ENCODE measurements around the gene SFXN5.
A peak's percentile ranks its signal among the peaks of the same experiment; 100 is the strongest.
"Not testable (repeated sequence)": the region's sequence is repeated elsewhere in the genome, so short reads cannot be mapped to it uniquely, and the experiment has no call there.

The SFXN5 gene

GRCh38 chr2:73078457-73079411 is 7.2 kb upstream of the SFXN5 start:
- no peak for DNase-seq (ENCODE audit: low read depth)

DNA sequence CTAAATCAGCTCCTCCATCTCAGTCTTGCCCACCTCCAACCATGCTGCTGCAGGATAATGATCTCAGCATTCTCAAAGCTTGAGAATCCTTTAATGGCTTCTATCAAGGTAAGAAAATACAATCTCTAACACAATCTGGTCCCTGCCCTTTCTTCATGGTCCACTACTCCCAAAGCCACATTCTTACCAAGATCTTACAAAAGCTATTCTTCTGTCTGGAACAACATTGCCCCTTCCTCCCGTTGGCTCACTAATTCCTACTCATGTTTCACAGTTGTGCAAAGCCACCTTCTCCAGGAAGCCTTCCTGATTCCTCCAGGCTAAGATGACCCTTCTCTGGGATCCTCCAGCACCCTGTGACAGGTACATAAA is 5.9 kb upstream of the SFXN5 start:
- no peak for DNase-seq (ENCODE audit: low read depth)

DNA sequence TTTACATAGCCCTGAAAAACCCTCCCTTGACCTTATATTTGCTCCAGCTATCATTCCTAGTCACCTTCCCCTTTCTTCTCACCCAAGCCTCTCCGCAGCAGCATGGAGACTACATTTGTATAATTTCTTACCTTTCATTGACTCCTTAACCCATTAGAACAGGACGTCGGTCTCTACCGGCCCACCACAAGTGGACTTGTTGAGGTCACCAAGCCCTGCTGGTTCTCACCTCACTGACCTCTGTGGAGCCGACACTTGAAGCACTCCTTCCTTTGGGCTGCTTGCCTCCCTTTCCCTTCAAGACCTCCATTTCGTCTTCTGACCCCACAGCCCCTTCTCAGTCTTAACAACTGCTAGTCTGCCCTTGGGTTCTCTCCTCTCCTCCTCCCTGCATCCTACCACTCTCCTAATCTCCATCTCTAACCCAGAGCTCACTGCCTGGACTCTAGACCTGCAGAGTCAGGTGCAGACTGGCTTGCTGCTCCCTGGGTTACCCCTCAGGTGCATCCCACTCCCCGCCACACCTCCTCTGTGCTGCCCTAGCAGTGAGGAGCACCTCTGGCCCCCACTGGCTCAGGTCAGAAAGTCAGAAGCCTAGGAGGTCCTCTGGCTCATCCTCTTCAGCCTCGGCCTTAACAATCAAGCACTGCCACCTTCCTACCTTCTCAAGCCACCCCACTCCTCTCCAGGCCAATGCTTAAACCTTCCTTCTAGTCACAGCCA is 5.3 kb upstream of the SFXN5 start:
- DNase-seq (ENCODE audit: low read depth): no peak

DNA sequence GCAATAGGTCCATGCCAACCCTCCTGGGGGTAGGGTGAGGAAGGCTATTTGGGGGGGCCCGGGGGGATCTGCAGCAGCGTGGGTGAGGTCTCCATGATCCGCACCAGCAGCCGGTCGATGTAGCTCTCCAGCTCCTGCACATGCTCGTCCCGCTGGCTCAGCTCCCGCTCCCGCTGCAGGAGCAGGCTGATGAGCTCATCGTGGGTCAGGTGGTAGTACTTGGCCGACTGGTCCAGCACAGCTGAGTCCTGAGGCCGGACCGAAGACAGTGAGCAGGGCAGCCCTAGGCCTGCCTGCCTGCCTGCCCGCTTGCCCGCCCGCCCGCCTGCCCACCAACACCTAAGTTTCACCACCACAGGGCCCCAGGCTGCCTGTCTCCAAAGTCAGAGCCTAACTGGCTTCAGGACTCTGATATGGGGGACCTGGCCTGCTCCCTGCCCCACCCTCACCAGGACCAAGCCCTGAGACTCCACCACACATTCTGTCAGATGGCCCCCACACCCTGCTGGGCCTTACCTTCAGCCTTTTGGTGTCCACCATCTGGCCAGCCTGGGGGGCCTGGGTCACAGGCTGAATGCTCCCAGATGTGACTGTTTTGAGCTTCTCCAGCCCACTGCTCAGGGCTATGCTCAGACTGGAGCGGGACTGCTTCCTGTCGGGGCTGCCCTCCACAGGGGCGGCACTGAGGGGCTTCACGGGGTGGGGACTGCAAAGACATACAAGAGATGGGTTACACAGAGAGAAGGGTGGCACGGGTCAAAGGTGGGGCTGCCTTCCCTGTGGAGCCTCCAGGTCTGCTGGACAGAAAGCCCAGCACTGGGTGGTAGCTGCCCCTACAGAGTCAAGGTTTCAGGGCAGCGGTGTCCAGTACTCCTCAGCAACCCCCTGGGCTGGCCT is 4.2 kb upstream of the SFXN5 start:
- DNase-seq (ENCODE audit: low read depth): peak; percentile 42

GRCh38 chr2:73074110-73075069 is 2.9 kb upstream of the SFXN5 start:
- no peak for DNase-seq (ENCODE audit: low read depth)

DNA sequence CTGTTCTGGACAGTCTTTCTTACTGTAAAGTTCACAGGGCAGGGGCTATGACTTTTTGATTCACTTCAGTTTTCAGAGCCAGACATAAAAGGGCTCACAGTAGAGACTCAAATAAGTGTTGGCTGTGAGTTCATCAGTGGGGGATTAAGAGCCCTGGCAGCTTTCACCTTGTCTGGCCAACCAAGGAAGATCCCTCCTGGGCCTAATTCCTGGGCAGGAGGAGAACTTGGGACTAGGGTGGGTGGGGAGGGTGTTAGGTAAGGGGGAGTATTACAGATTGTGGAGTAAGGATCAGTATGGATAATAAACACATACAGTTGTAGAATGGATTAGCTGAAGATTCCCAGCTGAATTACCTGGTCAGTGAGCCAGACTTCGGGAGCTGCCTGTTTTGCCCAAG is 904 bp upstream of the SFXN5 start:
- no peak for DNase-seq (ENCODE audit: low read depth)

GRCh38 chr2:73072129-73072395 is 550 bp upstream of the SFXN5 start:
- peak; percentile 46 for DNase-seq (ENCODE audit: low read depth)

DNA sequence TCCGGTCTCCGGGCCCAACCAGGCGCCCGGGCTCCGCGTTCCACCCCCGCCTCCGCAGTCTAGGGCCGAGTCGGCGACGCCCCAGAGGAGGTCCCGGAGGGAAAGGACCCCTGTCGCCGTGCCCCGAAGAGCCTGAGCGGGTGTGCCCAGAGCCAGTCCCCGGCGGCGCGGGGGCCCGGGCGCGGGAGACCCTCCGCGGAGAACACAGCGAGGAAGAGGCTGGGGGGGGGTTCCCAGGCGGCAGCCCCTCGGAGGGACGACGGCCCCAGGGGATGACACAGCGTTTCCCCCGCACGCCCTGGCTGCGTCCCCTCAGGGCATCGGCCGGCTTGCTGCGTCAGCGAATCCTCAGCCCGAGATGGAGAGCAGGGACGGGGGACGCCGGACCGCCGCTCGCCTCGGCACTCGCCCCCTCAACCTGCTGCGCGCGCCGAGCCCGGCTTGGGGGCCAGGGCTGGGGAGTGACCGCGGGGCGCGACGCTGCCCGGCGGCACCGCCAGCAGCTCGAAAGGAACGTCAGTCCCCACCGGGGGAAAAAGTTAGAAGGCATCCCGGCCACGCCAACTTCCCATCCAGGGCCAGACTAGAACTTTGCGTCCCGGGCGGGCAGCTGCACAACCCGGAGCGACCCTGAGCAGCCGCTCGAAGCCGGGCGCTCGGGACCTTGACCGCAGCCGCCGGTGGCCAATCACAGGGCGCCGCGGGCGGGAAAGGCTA is 711 bp downstream of the SFXN5 start:
- DNase-seq (ENCODE audit: low read depth): peak; percentile 15

GRCh38 chr2:73069855-73070642 is 1.5 kb downstream of the SFXN5 start:
- DNase-seq (ENCODE audit: low read depth): peak; percentile 54

DNA sequence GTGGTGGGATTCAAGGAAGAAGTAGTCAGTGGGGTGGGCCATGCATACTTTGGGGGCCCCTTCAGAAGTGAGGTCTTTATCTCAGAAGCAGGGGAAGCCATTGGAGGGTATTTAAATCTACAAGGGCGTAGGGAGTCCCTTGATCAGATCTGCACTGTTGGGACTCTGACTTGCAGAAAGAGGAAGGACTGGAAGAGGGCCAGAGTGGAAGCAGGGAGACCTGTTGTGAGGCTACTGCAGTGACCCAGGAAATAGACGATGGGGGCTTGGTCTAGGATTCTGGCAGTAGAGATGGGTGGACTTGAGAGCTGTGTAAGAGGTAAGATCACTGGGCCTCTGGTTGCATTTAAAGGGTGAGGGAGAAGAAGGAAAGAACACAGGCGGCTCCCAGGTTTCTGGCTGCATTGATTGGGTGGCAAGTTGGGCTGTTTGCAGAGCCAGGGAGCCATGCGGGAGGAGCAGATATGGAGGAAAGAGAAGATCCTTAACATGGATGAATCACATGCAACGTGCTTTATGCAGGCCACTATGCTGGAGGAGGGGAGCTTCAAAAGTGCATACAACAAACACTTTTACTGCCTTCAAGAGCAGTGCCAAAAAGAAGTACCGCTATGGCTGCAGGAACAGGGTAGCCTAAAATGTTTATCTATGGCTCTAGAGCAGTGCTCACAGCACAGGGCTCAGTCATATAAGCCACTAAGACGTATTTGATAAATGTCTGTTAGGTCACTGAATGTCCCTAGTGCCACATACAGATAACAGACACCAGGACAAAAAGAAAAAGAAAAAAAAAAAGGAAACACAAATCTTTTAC is 2.3 kb downstream of the SFXN5 start:
- peak; percentile 29 for DNase-seq (ENCODE audit: low read depth)

DNA sequence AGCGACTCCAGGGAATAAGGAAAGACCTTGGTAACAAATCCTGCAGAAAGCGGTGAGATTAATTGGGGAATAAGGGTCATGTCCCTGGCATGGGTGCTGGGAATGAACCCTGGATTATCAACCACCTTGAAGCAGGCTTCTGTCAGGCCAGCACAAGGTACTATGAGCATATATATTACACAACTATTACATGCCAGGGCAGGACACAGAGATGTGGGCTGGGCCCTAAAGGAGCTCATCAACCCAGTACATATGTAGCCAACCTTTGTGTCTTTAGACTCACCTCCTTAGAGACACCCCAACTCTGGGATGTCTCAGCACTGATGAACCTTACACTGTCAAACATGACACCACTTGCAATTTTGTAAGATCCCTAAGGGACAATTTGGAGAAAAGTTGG is 3.4 kb downstream of the SFXN5 start:
- no peak for DNase-seq (ENCODE audit: low read depth)

DNA sequence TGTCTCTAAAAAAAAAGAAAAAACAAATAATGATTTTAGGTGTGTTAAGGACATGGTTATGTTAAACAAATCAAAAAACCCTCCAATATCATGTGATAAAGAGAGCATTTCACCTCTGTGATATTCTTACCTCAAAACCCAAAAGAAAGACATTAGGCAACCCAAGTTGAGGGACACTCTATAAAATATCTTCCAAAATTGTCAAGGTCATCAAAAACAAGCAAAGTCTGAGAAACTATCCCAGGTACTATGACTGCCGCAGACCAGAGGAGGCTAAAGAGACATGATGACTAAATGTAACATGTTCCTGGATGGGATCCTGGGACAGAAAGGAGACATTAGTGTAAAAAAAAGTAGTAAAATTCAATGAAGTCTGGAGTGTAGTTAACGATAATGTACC is 4.5 kb downstream of the SFXN5 start:
- DNase-seq (ENCODE audit: low read depth): no peak

DNA sequence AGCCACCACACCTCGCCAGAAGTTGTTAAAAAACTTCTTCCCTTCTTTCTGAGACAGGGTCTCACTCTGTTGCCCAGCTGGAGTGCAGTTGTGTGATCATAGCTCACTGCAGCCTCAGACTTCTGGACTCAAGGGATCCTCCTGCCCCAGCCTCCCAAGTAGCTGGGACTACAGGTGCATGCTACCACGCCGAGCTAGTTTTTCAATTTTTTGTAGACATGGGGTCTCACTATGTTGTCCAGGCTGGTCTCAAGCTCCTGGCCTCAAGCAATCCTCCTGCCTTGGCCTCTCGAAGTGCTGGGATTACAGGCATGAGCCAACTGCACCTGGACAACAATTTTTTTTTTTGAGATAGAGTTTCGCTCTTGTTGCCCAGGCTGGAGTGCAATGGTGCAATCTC is 6.4 kb downstream of the SFXN5 start:
- DNase-seq (ENCODE audit: low read depth): not testable (repeated sequence)

GRCh38 chr2:73063909-73064875 is 7.3 kb downstream of the SFXN5 start:
- DNase-seq (ENCODE audit: low read depth): peak; percentile 83

GRCh38 chr2:73063472-73063871 is 8.0 kb downstream of the SFXN5 start:
- DNase-seq (ENCODE audit: low read depth): peak; percentile 11

- no peak for DNase-seq (ENCODE audit: low read depth)
Measured at GRCh38 chr2:73059106-73059505, 12.4 kb downstream of the SFXN5 start.

GRCh38 chr2:73054980-73055379 is 16.5 kb downstream of the SFXN5 start:
- no peak for DNase-seq (ENCODE audit: low read depth)
